ENCODE data around the gene TNRC6A. TPM values are rescaled to one million over a fixed set of nuclear protein-coding genes. Genes with fewer than 3 reads are reported as not detected.
"Not testable (repeated sequence)": the region's sequence is repeated elsewhere in the genome, so short reads cannot be mapped to it uniquely, and the experiment has no call there.

Gene TNRC6A
- total RNA-seq, 6 experiments from 2014 or later = 17.0 to 38.4 (median 23.1) TPM

DNA sequence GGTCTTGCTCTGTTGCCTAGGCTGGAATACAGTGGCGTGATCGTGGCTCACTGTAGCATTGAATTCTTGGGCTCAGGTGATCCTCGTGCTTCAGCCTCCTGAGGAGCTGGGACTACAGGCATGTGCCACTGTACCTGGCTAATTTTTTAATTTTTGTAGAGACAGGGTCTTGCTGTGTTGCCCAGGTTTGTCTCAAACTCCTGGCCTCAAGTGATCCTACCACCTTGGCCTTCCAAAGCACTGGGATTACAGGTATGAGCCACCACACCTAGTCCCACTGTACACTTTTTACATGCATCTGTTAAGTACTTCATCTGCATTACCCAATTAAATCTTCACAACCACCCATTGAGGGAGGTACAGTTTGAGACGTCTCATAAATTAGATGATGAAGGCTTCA is 12.4 kb downstream of the TNRC6A start:
- Histone ChIP-seq H3K27me3 (no peaks in the 10 kb centered on the region), H3K9me3 (no peaks in the 10 kb centered on the region), H3K4me1 (peaks cover 0 to 65% (median 21%) of the 10 kb centered on the region in 4 donors), H3K4me3 (no peak overlapping the region), H3K36me3 (no peaks in the 10 kb centered on the region), H3K27ac (no peak overlapping the region)
- no peak for ATAC-seq
- intact Hi-C loops (cut with DNase I) = no loop called here
- no peak for DNase-seq
- WGBS (ENCODE audit: insufficient coverage, low coverage, low lambda C conversion rate, missing lambda C conversion rate) = 97% methylated on average over 4 of the region's 4 CpGs
- TF ChIP-seq, protein P1, sequence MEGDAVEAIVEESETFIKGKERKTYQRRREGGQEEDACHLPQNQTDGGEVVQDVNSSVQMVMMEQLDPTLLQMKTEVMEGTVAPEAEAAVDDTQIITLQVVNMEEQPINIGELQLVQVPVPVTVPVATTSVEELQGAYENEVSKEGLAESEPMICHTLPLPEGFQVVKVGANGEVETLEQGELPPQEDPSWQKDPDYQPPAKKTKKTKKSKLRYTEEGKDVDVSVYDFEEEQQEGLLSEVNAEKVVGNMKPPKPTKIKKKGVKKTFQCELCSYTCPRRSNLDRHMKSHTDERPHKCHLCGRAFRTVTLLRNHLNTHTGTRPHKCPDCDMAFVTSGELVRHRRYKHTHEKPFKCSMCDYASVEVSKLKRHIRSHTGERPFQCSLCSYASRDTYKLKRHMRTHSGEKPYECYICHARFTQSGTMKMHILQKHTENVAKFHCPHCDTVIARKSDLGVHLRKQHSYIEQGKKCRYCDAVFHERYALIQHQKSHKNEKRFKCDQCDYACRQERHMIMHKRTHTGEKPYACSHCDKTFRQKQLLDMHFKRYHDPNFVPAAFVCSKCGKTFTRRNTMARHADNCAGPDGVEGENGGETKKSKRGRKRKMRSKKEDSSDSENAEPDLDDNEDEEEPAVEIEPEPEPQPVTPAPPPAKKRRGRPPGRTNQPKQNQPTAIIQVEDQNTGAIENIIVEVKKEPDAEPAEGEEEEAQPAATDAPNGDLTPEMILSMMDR (IDR thresholded peaks at IDR 0.05) = no peak
- no peak for TF ChIP-seq POLR2A (IDR thresholded peaks at IDR 0.05)

DNA sequence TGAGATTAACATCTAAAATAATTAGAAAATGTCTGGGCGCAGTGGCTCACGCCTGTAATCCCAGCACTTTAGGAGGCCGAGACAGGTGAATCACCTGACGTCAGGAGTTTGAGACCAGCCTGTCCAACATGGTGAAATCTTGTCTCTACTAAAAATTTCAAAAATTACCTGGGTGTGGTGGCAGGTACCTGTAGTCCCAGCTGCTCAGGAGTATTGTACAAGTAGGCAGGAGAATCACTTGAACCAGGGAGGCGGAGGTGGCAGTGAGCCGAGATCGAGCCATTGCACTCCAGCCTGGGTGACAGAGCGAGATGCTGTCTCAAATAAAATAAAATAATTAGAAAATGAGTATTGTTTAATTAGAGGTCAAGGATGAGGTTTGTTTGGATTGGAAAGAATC is 13.2 kb downstream of the TNRC6A start:
- intact Hi-C loops (cut with DNase I); H3K27me3 ChIP-seq; H3K9me3 ChIP-seq; ATAC-seq; H3K27ac ChIP-seq; H3K36me3 ChIP-seq; H3K4me3 ChIP-seq; DNase-seq: not testable (repeated sequence)
- 90% methylated on average over 8 of the region's 8 CpGs for WGBS (ENCODE audit: insufficient coverage, low coverage, low lambda C conversion rate, missing lambda C conversion rate)
- H3K4me1 ChIP-seq = peaks cover 0 to 66% (median 23%) of the 10 kb centered on the region in 4 donors

DNA sequence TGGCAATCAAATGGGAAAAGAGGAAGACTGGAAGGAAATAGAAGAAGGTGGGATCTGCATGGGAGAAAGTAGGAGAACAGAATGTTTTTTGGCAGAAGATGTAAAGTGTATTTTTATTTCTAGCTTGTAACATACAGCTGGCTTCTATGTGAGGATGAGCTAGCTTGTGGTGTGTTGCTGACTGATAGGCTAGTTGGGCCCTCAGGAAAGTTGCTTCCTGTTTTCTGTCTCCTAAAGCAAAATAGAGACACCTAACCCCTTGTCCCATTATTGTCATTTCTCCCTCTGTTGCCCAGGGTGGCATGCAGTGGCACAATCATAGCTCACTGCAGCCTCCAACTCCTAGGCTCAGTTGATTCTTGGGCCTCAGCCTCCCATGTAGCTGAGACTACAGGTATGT is 15.9 kb downstream of the TNRC6A start:
- Histone ChIP-seq H3K4me1 (peaks cover 0 to 44% (median 15%) of the 10 kb centered on the region in 4 donors), H3K9me3 (no peaks in the 10 kb centered on the region), H3K27ac (no peak overlapping the region), H3K4me3 (no peak overlapping the region), H3K36me3 (no peaks in the 10 kb centered on the region), H3K27me3 (no peaks in the 10 kb centered on the region)
- no peak for TF ChIP-seq POLR2A (IDR thresholded peaks at IDR 0.05)
- TF ChIP-seq, protein P1 (IDR thresholded peaks at IDR 0.05) = no peak
- no peak for DNase-seq
- intact Hi-C loops (cut with DNase I) = no loop called here
- ATAC-seq = no peak

DNA sequence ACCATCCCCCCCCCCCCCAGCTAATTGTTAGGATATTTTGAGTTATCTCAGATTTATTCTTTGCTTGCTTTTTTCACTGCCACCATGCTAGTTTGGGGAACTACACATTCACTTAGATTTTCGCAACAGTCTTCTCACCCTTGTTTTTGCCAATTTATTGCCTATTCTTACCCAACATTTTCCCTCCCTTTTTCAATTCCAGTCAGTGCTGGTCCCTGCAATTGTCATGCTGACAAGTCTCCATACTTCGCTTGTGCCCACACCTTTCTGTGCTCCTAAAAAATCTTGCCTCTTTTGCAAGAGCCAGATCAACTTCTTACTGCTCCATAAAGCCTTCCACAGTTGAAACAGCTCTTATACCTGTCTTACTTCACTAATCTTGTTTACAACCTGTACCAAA is 16.3 kb downstream of the TNRC6A start:
- H3K9me3 ChIP-seq = no peaks in the 10 kb centered on the region
- H3K4me1 ChIP-seq = peaks cover 0 to 40% (median 13%) of the 10 kb centered on the region in 4 donors
- no peak for ATAC-seq
- no peaks in the 10 kb centered on the region for H3K27me3 ChIP-seq
- no peak overlapping the region for H3K27ac ChIP-seq
- H3K4me3 ChIP-seq = no peak overlapping the region
- 79% methylated on average over 2 of the region's 2 CpGs for WGBS (ENCODE audit: insufficient coverage, low coverage, low lambda C conversion rate, missing lambda C conversion rate)
- intact Hi-C loops (cut with DNase I) = no loop called here
- no peak for DNase-seq
- TF ChIP-seq, protein P1 (IDR thresholded peaks at IDR 0.05) = no peak
- no peak for TF ChIP-seq POLR2A (IDR thresholded peaks at IDR 0.05)
- no peaks in the 10 kb centered on the region for H3K36me3 ChIP-seq

DNA sequence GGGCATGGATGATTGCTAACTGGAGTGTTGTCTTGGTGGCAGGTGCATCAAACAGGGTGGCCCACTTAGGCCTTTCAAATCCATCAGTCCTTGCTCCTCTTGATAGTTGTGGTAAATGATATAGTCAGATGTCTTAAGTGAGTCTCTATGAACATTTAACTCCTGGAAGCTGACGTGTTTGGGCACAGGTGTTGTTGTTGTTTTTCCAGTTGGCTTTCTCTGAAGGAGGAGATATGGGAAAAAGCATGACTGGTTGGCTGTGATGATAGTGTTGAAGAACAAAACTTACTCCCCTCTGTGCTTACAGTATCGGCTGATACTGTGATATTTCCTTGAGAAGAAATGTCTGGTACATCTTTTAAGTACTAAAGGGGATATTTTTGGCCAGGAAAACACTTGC is 18.0 kb downstream of the TNRC6A start:
- Histone ChIP-seq H3K27me3 (no peaks in the 10 kb centered on the region), H3K4me3 (no peak overlapping the region), H3K36me3 (no peaks in the 10 kb centered on the region), H3K27ac (no peak overlapping the region), H3K4me1 (peaks cover 0 to 28% (median 11%) of the 10 kb centered on the region in 4 donors), H3K9me3 (no peaks in the 10 kb centered on the region)
- ATAC-seq = no peak
- DNase-seq = no peak
- WGBS (ENCODE audit: insufficient coverage, low coverage, low lambda C conversion rate, missing lambda C conversion rate) = 86% methylated on average over 2 of the region's 2 CpGs
- TF ChIP-seq, protein P1 (IDR thresholded peaks at IDR 0.05) = no peak
- no peak for TF ChIP-seq POLR2A (IDR thresholded peaks at IDR 0.05)
- intact Hi-C loops (cut with DNase I) = no loop called here

Data from right lobe of liver (tissue), 6 donors.